Peyer's patch (tissue), 4 donors: ENCODE results near the gene TEX264. TPM values are rescaled to one million over a fixed set of nuclear protein-coding genes. Genes with fewer than 3 reads are reported as not detected.

Experiments
- DNase-seq, 3 donors: peaks; one replicate each; pipeline ENCODE4 v3.0.0-alpha.2; 2017 to 2019
- H3K27ac ChIP-seq, 4 donors: fragments of 200-600 bp; sonication (generic); one replicate each; pipeline ENCODE4 v1.5.1; 2016 to 2019
- H3K27me3 ChIP-seq, 2 donors: fragments of 200-600 bp; sonication (generic); one replicate each; pipeline ENCODE4 v1.5.1; 2019
- H3K36me3 ChIP-seq, 3 donors: fragments of 200-600 bp; sonication (generic); one replicate each; pipeline ENCODE4 v1.5.1; 2016 to 2019
- H3K4me1 ChIP-seq, 4 donors: fragments of 200-600 bp; sonication (generic); one replicate each; pipeline ENCODE4 v1.5.1; 2016 to 2019
- H3K4me3 ChIP-seq, 4 donors: fragments of 200-600 bp; sonication (generic); 1 replicate in 3 of 4; 2 replicates in 1 of 4; pipeline ENCODE4 v1.5.1; 2016 to 2019; ENCODE audit warnings: mild to moderate bottlenecking in 1 of 4
- H3K9me3 ChIP-seq, 4 donors: fragments of 200-600 bp; sonication (generic); one replicate each; pipeline ENCODE4 v1.5.1; 2016 to 2019; ENCODE audit warnings: mild to moderate bottlenecking in 1 of 4
- CTCF ChIP-seq, 6 experiments: fragments of 450-650 bp in 4 of 6; fragments of 200-600 bp in 2 of 6; sonication (generic) in 1 of 6; IDR thresholded peaks; one replicate each; pipeline ENCODE4 v1.5.1; 2017 to 2019; ENCODE audit warnings: antibody characterized with exemption in 6 of 6, mild to moderate bottlenecking in 3 of 6, moderate library complexity in 1 of 6
- POLR2A ChIP-seq, 2 donors: fragments of 450-650 bp; IDR thresholded peaks; one replicate each; pipeline ENCODE4 v1.5.1; 2017; ENCODE audit warnings: antibody characterized with exemption in 2 of 2, mild to moderate bottlenecking in 2 of 2, moderate library complexity in 2 of 2
- total RNA-seq, 4 donors: library from RNA; depleted of rRNA; stranded (reverse); fragments of >200 nt; gene quantifications; one replicate each; pipeline ENCODE4 v1.1.0, GENCODE V29; 2016

The TEX264 gene
- total RNA-seq, 4 donors from 2014 or later, result 22.3 to 118 (median 83.2) TPM

- no peak overlapping the region for H3K4me3 ChIP-seq
- no peaks in the 10 kb centered on the region for H3K9me3 ChIP-seq
- H3K4me1 ChIP-seq, result peaks cover 0 to 9% (median 0%) of the 10 kb centered on the region in 4 donors
- H3K27ac ChIP-seq, result no peak overlapping the region
- TF ChIP-seq CTCF (IDR thresholded peaks at IDR 0.05) (no peak), POLR2A (IDR thresholded peaks at IDR 0.05) (no peak)
- peaks cover 0 to 32% (median 0%) of the 10 kb centered on the region in 3 donors for H3K36me3 ChIP-seq
- DNase-seq, result peak in 1 of 3 donors; percentile 32
- H3K27me3 ChIP-seq, result no peaks in the 10 kb centered on the region
Measured at GRCh38 chr3:51706021-51706485, 35.0 kb downstream of the TEX264 start.

- peaks cover 0 to 24% (median 0%) of the 10 kb centered on the region in 3 donors for H3K36me3 ChIP-seq
- TF ChIP-seq CTCF (IDR thresholded peaks at IDR 0.05), result no peak
- no peaks in the 10 kb centered on the region for H3K27me3 ChIP-seq
- peak within 1 kb of the TSS in 2 of 4 donors; percentile 14 to 39 for H3K4me3 ChIP-seq
- peak in 2 of 3 donors; percentile 56 to 73 for DNase-seq
- peaks cover 0 to 9% (median 0%) of the 10 kb centered on the region in 4 donors for H3K4me1 ChIP-seq
- no peak within 1 kb of the TSS for H3K27ac ChIP-seq
- H3K9me3 ChIP-seq, result no peaks in the 10 kb centered on the region
Measured at GRCh38 chr3:51706788-51707731, 36.0 kb downstream of the TEX264 start, which contains the start of gene GRM2. GRM2 (plus strand) TSS chr3:51707068; CDS start chr3:51708984, 1,916 bp downstream.

GRCh38 chr3:51708216-51708845 is 37.3 kb downstream of the TEX264 start:
- TF ChIP-seq POLR2A (IDR thresholded peaks at IDR 0.05), result no peak
- no peak for TF ChIP-seq CTCF (IDR thresholded peaks at IDR 0.05)
- Histone ChIP-seq H3K27ac (no peak overlapping the region), H3K9me3 (no peaks in the 10 kb centered on the region), H3K4me1 (peaks cover 0 to 9% (median 0%) of the 10 kb centered on the region in 4 donors), H3K36me3 (peaks cover 0 to 12% (median 0%) of the 10 kb centered on the region in 3 donors), H3K27me3 (no peaks in the 10 kb centered on the region), H3K4me3 (no peak overlapping the region)
- peak in 2 of 3 donors; percentile 10 to 33 for DNase-seq

- TF ChIP-seq POLR2A (IDR thresholded peaks at IDR 0.05) (no peak), CTCF (IDR thresholded peaks at IDR 0.05) (no peak)
- DNase-seq, result peak in 2 of 3 donors; percentile 40 to 43
- H3K4me3 ChIP-seq, result no peak overlapping the region
Measured at GRCh38 chr3:51709004-51709420, 38.0 kb downstream of the TEX264 start.

GRCh38 chr3:51709675-51710074 is 38.6 kb downstream of the TEX264 start:
- Histone ChIP-seq H3K4me1 (peaks cover 0 to 9% (median 0%) of the 10 kb centered on the region in 4 donors), H3K36me3 (peaks cover 0 to 3% (median 0%) of the 10 kb centered on the region in 3 donors), H3K9me3 (no peaks in the 10 kb centered on the region), H3K4me3 (no peak overlapping the region), H3K27ac (no peak overlapping the region), H3K27me3 (no peaks in the 10 kb centered on the region)
- DNase-seq, result peak in 2 of 3 donors; percentile 7 to 14
- TF ChIP-seq POLR2A (IDR thresholded peaks at IDR 0.05), result no peak
- no peak for TF ChIP-seq CTCF (IDR thresholded peaks at IDR 0.05)

More at GRCh38 chr3:51709004-51709420, 38.0 kb downstream of the TEX264 start:
- Histone ChIP-seq H3K27ac (no peak overlapping the region), H3K36me3 (peaks cover 0 to 5% (median 0%) of the 10 kb centered on the region in 3 donors), H3K27me3 (no peaks in the 10 kb centered on the region), H3K9me3 (no peaks in the 10 kb centered on the region), H3K4me1 (peaks cover 0 to 9% (median 0%) of the 10 kb centered on the region in 4 donors)
